ENCODE measurements around the gene PEX3.

Gene PEX3

DNA sequence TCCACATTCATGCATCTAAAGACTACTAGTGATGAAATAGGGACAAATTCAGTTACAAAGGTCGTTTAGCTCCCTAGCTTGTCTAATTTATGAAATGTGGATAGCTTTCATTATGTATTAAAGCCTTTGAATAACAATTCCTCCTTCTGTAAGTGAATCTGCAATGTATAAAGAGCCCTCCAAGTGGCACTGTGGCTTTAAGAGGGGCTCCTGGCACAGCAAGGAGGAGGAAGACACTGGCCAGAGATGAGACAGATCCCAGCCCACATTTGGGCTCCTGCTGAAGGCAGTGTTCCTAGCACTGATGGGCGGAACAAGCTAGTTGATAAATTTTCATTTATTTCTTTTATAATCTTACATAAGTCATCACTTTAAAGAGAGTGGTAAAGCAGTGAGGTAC is 78.5 kb downstream of the PEX3 start:
- TF ChIP-seq, protein P1, sequence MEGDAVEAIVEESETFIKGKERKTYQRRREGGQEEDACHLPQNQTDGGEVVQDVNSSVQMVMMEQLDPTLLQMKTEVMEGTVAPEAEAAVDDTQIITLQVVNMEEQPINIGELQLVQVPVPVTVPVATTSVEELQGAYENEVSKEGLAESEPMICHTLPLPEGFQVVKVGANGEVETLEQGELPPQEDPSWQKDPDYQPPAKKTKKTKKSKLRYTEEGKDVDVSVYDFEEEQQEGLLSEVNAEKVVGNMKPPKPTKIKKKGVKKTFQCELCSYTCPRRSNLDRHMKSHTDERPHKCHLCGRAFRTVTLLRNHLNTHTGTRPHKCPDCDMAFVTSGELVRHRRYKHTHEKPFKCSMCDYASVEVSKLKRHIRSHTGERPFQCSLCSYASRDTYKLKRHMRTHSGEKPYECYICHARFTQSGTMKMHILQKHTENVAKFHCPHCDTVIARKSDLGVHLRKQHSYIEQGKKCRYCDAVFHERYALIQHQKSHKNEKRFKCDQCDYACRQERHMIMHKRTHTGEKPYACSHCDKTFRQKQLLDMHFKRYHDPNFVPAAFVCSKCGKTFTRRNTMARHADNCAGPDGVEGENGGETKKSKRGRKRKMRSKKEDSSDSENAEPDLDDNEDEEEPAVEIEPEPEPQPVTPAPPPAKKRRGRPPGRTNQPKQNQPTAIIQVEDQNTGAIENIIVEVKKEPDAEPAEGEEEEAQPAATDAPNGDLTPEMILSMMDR (IDR thresholded peaks at IDR 0.05; ENCODE audit: extremely low read depth, insufficient read depth, missing control alignments): peak; percentile 18
- in situ Hi-C loops (cut with MboI; ENCODE audit: low pct_unique_long_range_greater_than_20kb, low sequenced_read_pairs, unreplicated experiment): no loop called here
- DNase-seq (ENCODE audit: low spot score): no peak

DNA sequence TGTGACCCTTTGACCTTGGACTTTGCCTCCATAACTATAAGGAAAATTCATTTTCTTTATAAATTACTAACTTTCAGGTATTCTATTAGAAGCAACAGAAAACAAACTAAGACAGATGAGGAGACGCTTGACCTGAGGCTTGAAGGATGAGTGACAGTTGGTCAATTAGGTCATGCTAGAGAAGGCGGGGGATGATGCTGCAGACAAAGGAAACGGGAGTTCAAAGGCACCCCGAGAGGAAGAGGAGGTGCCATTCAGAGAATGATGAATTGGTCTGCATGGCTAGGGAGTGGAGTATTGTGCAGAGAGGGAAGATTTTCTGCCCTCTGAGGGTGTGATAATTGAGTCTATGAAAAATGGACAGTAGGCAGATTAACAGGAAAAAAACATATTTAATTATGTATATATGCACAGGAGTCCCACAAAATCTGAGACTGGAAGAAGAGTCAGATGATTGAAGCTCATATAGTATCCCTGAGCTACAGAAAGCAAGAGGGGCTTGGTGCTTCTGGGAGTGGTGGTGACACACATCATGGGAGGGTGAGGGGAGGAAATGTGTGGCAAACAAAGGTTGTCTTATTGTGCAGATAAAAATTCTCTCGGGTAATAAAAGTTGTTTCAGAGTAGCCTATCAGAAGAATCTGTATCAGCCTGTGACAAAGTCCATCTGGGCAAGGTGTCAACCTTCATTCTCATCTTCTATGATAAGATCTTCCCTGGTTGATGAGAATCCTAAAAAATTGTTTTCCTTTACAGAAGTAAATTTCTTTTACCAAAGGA is 81.3 kb downstream of the PEX3 start:
- TF ChIP-seq, protein P1 (IDR thresholded peaks at IDR 0.05; ENCODE audit: extremely low read depth, insufficient read depth, missing control alignments): no peak
- in situ Hi-C loops (cut with MboI; ENCODE audit: low pct_unique_long_range_greater_than_20kb, low sequenced_read_pairs, unreplicated experiment): no loop called here
- no peak for DNase-seq (ENCODE audit: low spot score)

DNA sequence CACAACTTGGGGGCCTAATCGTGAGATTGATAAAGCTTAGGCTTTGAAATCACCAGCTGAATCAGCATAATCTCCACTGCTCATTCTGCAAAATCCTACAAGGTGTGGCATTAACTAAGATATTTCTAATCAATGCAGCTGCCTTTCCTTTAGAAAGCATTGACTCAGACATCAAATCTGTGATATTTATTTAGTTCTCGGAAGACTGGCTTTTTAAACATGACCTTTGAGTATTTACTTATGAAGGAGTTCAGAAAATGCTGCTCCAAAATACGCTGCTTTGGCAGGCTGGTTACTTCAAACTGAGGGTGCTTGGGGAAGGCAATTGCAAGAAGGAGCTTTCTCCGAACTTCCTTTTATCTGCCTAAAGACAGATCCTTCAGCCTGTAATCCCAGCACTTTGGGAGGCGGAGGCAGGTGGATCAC is 84.6 kb downstream of the PEX3 start:
- in situ Hi-C loops (cut with MboI; ENCODE audit: low pct_unique_long_range_greater_than_20kb, low sequenced_read_pairs, unreplicated experiment): no loop called here
- TF ChIP-seq, protein P1 (IDR thresholded peaks at IDR 0.05; ENCODE audit: extremely low read depth, insufficient read depth, missing control alignments): no peak
- no peak for DNase-seq (ENCODE audit: low spot score)

DNA sequence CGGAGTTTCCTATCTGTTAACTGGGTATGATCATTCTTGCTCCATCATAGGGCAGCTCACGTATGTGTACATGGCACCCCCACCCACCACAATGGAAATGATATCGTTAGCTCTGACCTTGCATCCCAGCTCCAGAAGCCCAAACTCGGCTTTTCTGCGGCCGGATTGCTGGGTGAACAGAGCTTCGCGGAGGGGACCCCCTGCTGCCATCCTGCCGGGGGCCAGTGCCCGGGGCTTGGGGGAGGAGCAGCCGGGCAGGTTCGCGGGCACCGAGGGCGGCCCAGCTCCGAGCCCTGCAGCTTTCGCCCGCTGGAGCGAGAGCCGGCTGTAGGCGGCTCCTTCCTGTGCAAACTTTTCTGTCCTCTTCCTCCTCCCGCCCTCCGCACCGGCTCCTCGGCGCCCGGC is 85.9 kb downstream of the PEX3 start:
- in situ Hi-C loops (cut with MboI; ENCODE audit: low pct_unique_long_range_greater_than_20kb, low sequenced_read_pairs, unreplicated experiment): no loop called here
- TF ChIP-seq, protein P1 (IDR thresholded peaks at IDR 0.05; ENCODE audit: extremely low read depth, insufficient read depth, missing control alignments): no peak
- DNase-seq (ENCODE audit: low spot score): no peak

DNA sequence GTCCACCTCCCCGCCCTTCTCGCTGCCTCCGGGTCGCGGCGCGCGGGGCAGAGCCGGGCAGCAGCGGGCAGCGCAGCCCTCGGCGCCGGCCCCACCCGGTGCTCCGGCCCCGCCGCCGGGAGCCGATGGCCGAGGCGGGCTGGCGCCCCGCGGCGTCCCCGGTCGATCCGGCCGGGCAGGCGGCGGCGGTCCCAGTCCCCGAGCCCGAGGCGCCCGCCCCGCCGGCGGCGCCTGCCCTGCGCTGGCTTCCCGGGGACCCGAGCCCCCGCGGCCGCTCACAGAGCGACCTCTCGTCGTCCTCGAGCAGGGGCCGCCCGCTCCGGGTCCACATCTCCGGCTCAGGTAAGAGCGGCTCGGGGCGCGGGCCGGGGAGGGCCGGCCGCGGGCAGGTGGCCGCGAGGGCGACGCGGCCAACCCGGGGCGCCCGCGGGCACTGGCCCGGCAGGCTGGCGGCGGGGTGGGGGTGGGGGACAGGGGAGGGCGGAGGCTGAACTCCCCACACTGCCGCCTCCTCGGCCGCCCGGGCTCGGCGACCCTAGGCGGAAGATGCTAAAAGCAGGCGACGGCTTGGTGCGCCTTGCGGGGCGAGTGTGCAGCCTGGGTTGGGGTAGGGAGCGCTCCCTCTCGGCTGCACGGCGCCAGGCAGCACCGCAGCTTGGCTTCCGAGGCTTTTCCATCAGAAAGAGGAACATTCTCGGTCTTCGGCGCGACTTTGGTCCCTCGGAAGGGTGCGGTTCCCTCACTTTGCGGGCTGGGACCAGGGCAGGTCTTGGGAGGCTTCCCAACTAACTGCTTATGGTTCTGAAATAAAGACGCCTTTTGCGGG is 86.5 kb downstream of the PEX3 start:
- TF ChIP-seq, protein P1 (IDR thresholded peaks at IDR 0.05; ENCODE audit: extremely low read depth, insufficient read depth, missing control alignments): peak; percentile 57
- in situ Hi-C loops (cut with MboI; ENCODE audit: low pct_unique_long_range_greater_than_20kb, low sequenced_read_pairs, unreplicated experiment): no loop called here
- peak; percentile 57 for DNase-seq (ENCODE audit: low spot score)

DNA sequence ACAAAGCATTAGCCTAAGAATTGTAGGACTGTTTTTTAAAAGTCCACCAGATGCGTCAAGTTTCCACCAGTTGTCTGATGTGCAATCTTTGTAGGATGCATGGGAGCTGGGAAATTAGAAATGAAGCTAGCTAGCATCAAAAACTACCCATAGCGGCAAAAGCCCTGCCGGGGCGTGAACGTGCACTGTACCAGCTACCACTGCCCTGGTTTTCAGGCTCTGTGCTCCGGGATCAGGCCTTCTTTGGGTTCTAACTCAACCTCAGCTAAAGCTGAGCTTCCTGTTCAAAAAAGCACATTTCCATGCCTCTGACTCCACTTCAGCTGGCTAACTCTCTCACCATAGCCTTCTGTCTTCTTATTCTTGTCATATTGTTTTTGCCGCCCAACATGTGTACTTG is 87.8 kb downstream of the PEX3 start:
- in situ Hi-C loops (cut with MboI; ENCODE audit: low pct_unique_long_range_greater_than_20kb, low sequenced_read_pairs, unreplicated experiment): no loop called here
- no peak for DNase-seq (ENCODE audit: low spot score)
- TF ChIP-seq, protein P1 (IDR thresholded peaks at IDR 0.05; ENCODE audit: extremely low read depth, insufficient read depth, missing control alignments): no peak

Measured in GM13977 (cell line).